ENCODE measurements around the gene DNM3. TPM values are rescaled to one million over a fixed set of nuclear protein-coding genes. Genes with fewer than 3 reads are reported as not detected.

The DNM3 gene
- total RNA-seq, 1 donor from 2014 or later = 1.6 TPM

GRCh38 chr1:171819946-171820345 lies 21.4 kb upstream of the DNM3 start:
- ATAC-seq = no peak

GRCh38 chr1:171826973-171827372 lies 14.3 kb upstream of the DNM3 start:
- ATAC-seq = no peak

DNA sequence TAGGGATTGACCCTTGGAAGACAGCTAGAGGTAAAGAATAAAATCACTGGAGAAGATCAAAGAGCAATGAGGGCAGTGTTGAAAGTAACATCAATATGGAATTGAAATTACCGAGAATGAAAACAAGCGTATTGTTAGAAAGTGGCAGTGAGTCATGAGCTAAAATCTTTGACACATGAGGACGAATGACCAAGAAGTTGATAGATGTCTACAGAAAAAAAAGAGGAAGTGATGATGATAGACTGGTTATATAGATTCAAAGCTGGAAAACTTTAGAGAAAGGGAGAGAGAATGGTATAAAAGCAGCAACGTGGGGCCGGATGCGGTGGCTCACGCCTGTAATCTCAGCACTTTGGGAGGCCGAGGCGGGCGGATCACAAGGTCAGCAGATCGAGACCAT lies 12.5 kb upstream of the DNM3 start:
- no peak for ATAC-seq

GRCh38 chr1:171833091-171833825 lies 8.0 kb upstream of the DNM3 start:
- ATAC-seq = no peak

DNA sequence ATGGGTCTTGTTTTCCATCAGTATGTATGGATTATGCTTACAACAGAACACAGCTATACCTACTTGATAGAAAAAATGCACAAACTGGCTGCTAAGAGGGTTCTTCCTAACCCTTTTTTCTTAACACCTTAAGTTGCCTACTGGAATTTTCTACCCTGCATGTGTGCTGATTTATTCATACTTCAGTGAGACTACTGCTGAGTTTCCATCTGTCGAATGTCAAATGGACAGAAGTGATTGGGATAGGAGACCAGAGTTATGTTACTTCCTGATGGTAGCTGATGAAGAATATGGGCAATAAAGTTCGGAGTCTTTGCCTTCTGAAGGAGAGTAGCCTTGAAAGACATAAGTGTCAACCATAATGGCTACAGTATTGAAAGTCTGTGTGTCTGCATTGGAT lies 6.5 kb upstream of the DNM3 start:
- no peak for ATAC-seq

GRCh38 chr1:171835891-171836290 lies 5.4 kb upstream of the DNM3 start:
- ATAC-seq = no peak

DNA sequence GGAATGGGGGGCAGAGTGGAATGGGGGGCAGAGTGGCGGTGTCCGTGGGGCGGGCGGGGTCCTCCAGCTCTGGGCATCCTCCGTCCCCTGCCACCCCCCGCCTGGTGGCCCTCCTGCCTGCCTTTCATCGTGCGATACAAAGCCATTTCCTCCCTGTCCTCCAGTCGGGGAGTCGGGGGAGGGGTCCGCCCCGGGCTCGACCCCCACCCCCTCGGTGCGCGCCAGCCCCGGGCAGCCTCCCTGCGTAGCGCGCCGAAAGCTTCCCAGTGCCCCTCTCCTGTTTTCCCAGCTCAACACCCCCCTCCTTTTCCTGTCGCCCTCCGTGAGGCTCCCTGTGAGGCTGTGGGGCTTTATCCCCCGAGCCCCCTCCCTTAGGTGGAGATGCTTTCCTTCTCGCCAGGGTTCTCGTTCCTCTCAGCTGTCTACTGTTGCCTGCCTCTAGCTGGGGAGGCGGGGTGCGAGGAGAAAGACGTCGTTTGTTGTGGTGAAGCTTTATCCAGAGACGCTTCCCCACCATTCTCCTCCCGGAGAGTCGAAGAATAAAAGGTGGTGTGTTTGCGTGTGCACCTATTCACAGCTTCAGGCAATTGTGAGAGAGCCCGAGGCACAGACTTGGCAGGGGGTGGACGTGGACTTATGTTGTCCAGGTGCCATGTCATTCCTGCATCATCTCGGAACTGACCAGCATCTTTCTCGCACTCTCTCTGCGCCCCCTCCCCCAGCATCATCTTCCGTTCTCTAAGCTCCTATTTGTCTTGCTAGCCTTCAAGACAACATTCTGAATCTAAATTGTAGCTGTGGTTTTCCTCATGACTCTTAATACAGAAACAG lies 848 bp downstream of the DNM3 start:
- ATAC-seq = peak; percentile 3

GRCh38 chr1:171844381-171844780 lies 3.1 kb downstream of the DNM3 start:
- ATAC-seq = no peak

- no peak for ATAC-seq
Observed at GRCh38 chr1:171845998-171846397, 4.7 kb downstream of the DNM3 start.

DNA sequence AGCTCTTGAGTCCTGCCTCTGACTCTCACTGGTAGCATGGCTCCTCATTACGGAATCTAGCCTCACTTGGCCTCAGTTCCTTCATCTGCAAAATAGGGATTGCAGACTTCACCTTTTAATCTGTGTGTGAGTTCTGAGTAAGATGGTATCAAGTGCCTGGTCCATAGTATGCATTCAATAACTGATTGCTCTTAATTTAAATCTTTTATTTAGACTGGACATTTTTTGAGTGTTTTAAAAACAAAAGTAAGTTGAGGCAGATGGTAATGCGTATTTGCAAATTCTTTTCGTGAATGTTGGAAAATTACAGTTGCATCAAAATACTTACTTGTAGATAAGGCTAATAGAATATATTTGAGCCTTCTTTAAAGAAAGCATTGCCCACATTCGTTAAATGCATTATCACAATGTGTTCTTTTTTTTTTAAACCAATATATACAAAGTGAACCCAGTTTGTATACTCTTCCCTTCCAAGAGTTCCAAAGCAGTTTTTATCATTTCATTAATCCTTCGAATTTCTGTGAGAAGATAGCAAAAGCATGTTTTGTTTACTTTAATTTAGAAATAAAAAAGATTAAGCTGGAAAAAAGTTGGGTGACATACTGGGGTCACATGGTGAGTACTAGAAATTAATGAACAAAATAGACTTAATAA lies 8.1 kb downstream of the DNM3 start:
- ATAC-seq = no peak

DNA sequence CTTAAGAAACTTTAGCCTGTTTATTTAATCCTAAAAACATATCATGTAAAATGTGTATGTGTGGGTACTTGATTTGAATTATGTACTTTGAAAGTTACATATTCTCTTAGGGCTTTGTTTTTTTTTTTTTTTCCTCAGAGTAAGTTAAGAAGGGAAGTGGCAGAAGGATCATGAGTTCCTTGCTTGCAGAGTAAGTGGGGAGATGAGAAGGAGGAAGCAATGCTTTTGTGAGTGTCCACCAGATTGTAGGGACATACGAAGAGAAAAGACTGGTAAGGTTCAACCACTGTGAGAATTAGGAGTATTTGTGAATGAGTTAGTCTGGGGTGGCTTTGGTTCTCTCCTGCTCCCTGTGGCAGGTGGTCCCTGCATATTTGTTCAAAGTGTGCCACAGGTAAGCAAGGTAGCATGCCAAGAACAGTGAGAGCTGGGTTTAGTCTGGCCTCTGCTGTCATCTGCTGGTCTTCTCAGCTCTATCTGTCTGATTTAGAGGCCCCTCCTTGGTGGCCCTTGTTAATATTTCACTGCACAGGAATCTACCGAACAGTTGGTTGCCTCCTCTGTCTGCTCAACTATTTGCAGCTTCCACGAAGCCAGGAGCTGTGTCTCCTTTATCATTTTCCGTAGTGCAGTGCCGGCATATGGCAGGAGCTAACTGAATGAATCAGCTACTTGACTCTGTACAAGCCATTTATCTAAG lies 9.5 kb downstream of the DNM3 start:
- no peak for ATAC-seq

- no peak for ATAC-seq
Observed at GRCh38 chr1:171852272-171852671, 11.0 kb downstream of the DNM3 start.

GRCh38 chr1:171855381-171855780 lies 14.1 kb downstream of the DNM3 start:
- ATAC-seq = no peak

GRCh38 chr1:171858696-171859095 lies 17.4 kb downstream of the DNM3 start:
- no peak for ATAC-seq

DNA sequence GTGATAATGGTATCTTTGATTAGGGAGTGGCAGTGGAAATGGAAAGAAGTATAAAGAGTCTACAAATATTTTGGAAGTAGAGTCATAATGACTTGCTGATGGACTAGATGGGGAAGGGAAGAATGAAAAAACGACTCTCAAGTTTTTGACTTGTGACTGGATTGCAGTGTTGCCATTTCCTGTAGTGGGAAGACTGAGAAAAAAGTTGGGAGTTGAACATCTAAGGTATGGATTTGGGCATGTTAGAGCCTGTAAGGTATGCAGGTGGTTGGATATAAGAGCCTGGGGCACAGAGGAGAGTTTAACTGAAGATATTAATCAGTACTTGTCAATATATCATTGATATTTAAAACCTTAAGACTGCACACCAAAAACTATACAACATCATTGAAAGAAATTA lies 19.4 kb downstream of the DNM3 start:
- ATAC-seq = no peak

DNA sequence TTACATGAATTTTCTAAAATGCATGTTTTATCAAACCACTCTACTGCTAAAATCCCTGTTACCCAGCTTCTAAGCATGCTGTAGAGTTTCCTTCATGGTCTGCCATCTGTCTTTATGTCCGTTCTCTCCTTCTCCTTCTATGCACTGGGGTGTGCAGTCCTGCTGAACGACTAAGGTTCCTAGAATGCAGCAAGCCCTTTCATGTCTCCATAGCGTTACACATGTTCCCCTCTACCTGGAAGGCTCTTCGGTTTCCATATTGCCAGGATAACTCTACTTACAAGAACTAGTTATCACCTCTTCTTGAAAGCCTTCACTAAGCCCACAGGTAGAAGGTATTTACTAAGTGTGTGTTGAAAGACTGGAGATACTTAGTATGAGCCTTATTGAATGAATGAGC lies 22.2 kb downstream of the DNM3 start:
- ATAC-seq = no peak

DNA sequence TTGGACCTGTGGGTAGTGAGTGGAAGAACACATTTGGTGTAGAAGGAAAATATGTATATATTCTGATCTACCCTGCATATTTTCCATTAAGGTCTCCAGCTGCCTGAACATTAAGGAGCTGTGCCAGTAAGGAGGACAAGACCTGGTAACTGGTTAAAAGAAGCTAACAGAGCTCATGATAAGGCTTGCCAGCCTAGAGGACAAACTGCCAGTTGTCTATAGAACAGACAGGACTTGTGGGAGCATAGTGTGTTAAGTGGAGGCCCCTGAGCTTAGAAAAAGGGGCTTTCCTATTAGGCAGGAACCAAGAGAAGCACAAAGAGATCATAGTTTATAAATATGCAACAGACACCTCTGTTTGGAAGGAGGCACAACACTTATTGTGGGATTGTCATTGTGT lies 23.0 kb downstream of the DNM3 start:
- ATAC-seq = no peak

DNA sequence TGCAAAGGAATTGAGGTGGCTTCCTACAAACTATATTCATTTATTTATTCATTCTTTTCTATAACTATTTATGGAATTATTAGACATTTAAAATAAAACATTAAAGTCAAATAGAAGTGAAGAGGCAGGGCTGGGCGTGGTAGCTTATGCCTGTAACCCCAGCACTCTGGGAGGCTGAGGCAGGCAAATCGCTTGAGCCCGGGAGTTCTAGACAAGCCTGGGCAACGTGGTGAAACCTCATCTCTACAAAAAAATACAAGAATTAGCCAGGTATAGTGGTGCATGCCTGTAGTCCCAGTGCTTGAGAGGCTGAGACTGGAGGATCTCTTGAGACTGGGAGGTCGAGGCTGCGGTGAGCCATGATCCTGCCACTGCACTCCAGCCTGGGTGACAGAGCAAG lies 23.8 kb downstream of the DNM3 start:
- no peak for ATAC-seq

GRCh38 chr1:171867236-171867635 lies 25.9 kb downstream of the DNM3 start:
- no peak for ATAC-seq

DNA sequence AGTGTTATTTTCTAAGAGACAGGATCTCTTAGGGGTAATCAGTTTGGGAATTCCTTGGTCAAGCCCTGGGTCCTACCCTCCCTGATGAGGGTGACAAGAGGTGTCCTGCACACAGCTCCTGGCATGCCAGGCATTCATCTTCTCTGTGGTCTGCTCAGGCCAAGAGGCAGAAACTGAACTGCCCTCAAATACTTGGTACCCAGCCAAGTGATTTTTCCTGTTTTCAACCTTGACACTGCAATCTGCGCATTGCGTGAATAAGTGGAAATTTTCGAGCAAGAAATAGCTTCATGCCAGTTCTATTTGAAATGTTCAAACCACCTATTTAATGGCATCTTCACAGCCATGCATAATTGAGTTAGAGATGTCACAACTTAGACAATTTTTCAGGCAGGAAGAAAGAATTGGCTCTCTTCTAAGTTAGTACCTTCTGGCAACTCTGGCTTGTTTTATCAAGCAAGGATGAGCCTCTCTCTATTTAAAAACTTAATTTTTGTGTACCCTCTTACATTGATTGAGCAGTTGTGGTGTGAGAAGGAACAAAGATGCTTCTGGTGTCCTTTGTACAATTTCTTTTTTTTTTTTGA lies 27.0 kb downstream of the DNM3 start:
- no peak for ATAC-seq

DNA sequence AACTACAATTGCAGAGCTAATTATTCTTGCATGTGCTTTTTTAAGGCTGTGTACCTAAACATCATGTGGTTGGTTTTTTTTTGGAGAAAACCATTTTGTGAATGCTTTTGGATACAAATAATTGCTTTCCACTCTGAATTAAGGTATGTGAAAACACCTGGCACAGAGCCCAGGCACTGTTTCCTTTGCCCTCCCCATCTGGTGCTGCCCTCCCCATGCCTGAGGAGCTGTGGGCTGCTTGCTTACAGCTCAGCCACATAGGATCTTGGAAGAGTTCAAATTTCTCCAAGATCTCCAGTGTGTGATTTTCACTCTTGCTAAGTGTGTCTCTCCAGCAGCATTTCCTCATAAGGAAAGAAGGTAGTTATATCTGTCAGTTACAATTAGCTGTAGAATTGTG lies 27.8 kb downstream of the DNM3 start:
- ATAC-seq = no peak

DNA sequence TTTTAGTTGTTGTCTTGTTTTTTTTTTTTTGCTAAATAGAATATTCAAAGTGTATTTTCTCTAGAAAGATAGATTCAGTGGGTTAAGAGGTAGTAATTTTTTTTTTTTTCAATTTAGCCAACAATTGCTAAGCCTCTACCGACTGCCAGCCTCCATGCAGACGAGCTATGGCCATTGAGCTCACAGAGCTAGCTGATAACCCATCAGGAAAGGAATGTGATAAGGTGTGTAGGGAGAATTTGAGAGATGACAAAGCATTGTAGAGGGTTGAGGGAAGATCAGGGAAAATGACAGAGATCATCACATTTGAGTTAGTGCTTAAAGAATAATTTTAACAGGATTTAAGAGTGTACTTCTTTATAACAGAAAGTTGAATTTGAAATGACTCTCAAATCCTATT lies 30.6 kb downstream of the DNM3 start:
- ATAC-seq = no peak

DNA sequence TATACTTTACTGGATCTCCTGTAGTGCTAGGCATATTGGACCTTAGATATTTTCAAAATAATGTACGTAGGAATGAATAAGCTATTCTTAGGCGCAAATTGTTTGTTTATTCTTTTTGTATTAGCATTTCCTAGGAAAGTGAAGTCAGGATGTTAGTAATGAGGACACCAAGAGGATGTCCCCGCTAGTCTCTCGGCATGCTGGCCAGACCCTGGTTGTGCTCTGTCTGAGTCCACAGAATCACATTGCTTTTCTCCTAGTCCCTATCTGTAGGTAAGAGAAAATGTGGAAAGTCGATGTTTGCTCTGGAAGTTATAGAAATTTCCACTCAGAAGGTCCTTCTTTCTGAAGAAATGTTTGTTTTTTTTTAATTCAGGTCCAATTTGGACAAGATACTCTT lies 31.1 kb downstream of the DNM3 start:
- no peak for ATAC-seq
